Testis (tissue), 3 donors: ENCODE results near the gene SMC1B. TPM values are rescaled to one million over a fixed set of nuclear protein-coding genes. Genes with fewer than 3 reads are reported as not detected.
"Not testable (repeated sequence)": the region's sequence is repeated elsewhere in the genome, so short reads cannot be mapped to it uniquely, and the experiment has no call there.

Experiments used
- DNase-seq: peaks from one replicate; pipeline ENCODE4 v3.0.0-alpha.2; 2019
- H3K27ac ChIP-seq, 2 donors: fragments of 200-600 bp; sonication (generic); one replicate each; pipeline ENCODE4 v1.5.1; 2019
- H3K27me3 ChIP-seq: fragments of 200-600 bp; sonication (generic); one replicate; pipeline ENCODE4 v1.5.1; 2019
- H3K36me3 ChIP-seq: fragments of 200-600 bp; sonication (generic); one replicate; pipeline ENCODE4 v1.5.1; 2017; ENCODE audit warnings: low read depth; ENCODE audit errors: missing control alignments
- H3K4me1 ChIP-seq: fragments of 200-600 bp; sonication (generic); one replicate; pipeline ENCODE4 v1.5.1; 2019
- H3K4me3 ChIP-seq, 2 donors: fragments of 200-600 bp; sonication (generic); one replicate each; pipeline ENCODE4 v1.5.1; 2017 to 2019
- H3K9me3 ChIP-seq: fragments of 200-600 bp; sonication (generic); one replicate; pipeline ENCODE4 v1.5.1; 2017
- POLR2A ChIP-seq: fragments of 450-650 bp; IDR thresholded peaks from one replicate; pipeline ENCODE4 v1.6.1; 2017; ENCODE audit warnings: antibody characterized with exemption, mild to moderate bottlenecking, moderate library complexity
- WGBS, 2 donors: methylation state at CpG; one replicate each; pipeline ENCODE4 v1.1.5; 2018; 5-methylcytosine and 5-hydroxymethylcytosine counted together
- intact Hi-C: fragments of 100-400 bp; cut with DNase I; formaldehyde crosslinking; loops from one replicate; pipeline ENCODE4 v1.15.1; 2023; ENCODE audit warnings: low total_unique reads
- polyA plus RNA-seq: library from polyadenylated mRNA; stranded (reverse); fragments of 350-450 nt; fragmentation: Illumina TruSeq; extraction: RNeasy Lipid Tissue Mini Kit (QIAGEN cat#74804); gene quantifications from one replicate; pipeline ENCODE4 v1.2.3, GENCODE V29; 2014; ENCODE audit warnings: low read depth, low replicate concordance; ENCODE audit not compliant: insufficient read depth
- total RNA-seq, 2 donors: library from RNA; depleted of rRNA; stranded (reverse); fragments of >200 nt; gene quantifications; one replicate each; pipeline ENCODE4 v1.2.3, GENCODE V29; 2016
- TF ChIP-seq, protein P1 (sequence below), 3 experiments: fragments of 450-650 bp in 2 of 3; fragments of 200-600 bp in 1 of 3; sonication (generic) in 1 of 3; IDR thresholded peaks; one replicate each; pipeline ENCODE4 v1.5.1; 2016 to 2019; ENCODE audit warnings: antibody characterized with exemption in 3 of 3, mild to moderate bottlenecking in 2 of 3, moderate library complexity in 1 of 3

The SMC1B gene
- total and polyA plus RNA-seq, 3 donors from 2014 or later, result 10.1 to 46.8 (median 24.7) TPM

- peaks cover 5% of the 10 kb centered on the region for H3K36me3 ChIP-seq
- intact Hi-C loops, result no loop called here
Observed at GRCh38 chr22:45330548-45330947, 82.9 kb downstream of the SMC1B start.

DNA sequence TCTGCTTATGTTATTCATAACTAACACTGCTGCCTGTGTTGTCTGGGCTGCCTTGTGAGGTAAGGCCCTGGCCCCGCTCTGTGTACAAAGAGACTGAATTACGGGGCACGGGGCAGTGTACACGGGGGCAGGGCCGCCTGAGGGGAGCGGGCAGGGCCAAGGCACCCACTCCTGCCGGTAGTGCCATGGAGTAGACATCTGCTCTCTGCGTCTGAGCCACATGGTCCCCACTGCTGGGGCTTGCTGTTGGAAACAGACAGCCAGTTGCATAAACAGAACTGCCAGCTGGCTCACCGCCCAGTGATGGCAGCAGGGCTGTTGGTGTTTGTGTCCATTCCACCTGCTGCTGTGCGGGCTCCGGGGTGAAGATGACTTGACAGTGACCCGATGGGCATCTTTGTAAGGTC, 83.9 kb downstream of the SMC1B start:
- peaks cover 5% of the 10 kb centered on the region for H3K36me3 ChIP-seq
- no peaks in the 10 kb centered on the region for H3K9me3 ChIP-seq
- H3K4me1 ChIP-seq, result peaks cover under 1% of the 10 kb centered on the region
- H3K4me3 ChIP-seq, result no peak overlapping the region
- no peak overlapping the region for H3K27ac ChIP-seq
- WGBS, 2 donors, result 83 to 93% methylated on average over 8 to 12 of the region's 12 CpGs
- TF ChIP-seq, protein P1, sequence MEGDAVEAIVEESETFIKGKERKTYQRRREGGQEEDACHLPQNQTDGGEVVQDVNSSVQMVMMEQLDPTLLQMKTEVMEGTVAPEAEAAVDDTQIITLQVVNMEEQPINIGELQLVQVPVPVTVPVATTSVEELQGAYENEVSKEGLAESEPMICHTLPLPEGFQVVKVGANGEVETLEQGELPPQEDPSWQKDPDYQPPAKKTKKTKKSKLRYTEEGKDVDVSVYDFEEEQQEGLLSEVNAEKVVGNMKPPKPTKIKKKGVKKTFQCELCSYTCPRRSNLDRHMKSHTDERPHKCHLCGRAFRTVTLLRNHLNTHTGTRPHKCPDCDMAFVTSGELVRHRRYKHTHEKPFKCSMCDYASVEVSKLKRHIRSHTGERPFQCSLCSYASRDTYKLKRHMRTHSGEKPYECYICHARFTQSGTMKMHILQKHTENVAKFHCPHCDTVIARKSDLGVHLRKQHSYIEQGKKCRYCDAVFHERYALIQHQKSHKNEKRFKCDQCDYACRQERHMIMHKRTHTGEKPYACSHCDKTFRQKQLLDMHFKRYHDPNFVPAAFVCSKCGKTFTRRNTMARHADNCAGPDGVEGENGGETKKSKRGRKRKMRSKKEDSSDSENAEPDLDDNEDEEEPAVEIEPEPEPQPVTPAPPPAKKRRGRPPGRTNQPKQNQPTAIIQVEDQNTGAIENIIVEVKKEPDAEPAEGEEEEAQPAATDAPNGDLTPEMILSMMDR (IDR thresholded peaks at IDR 0.05), result no peak
- TF ChIP-seq POLR2A, result no peak
- intact Hi-C loops, result no loop called here
- DNase-seq, result no peak
- H3K27me3 ChIP-seq, result no peaks in the 10 kb centered on the region

More at GRCh38 chr22:45330548-45330947, 82.9 kb downstream of the SMC1B start:
- Histone ChIP-seq H3K27me3 (no peaks in the 10 kb centered on the region), H3K4me3 (no peak overlapping the region), H3K4me1 (peaks cover 8% of the 10 kb centered on the region), H3K9me3 (no peaks in the 10 kb centered on the region), H3K27ac (no peak overlapping the region)
- 89 to 98% methylated on average over 13 to 19 of the region's 19 CpGs for WGBS, 2 donors
- DNase-seq, result no peak
- TF ChIP-seq, protein P1 (IDR thresholded peaks at IDR 0.05), result no peak
- TF ChIP-seq POLR2A, result no peak

DNA sequence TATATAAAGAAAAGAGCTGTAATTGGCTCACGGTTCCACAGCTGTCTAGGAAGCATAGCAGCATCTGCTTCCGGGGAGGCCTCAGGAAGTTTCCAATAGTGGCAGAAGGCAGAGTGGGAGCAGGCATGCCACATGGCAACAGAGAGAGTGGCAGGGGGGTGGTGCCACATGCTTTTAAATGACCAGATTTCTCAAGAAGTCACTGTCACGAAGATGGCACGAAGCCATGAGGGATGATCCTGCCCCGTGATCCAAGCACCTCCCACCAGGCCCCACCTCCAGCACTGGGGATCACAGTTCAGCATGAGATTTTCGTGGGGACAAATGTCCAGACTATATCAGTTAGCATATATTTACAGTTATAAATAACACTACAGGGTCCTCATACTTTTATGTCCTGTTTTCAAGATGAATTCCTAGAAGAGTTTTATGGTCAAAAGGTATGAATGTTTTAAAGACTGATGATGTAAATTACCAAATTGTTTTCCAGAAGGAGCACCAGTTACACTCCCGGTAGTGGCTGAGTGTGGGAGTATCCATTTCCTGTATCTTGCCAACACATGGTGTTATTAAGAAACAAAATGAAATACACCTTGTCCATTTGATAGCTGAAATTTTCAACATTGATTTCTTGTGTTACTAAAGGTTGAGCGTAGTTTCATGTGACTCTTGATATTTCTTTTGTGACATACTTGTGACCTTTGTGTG, 84.4 kb downstream of the SMC1B start:
- Histone ChIP-seq H3K4me1 (no peaks in the 10 kb centered on the region), H3K27ac (no peak overlapping the region), H3K9me3 (no peaks in the 10 kb centered on the region), H3K4me3 (no peak overlapping the region), H3K27me3 (no peaks in the 10 kb centered on the region), H3K36me3 (peaks cover 5% of the 10 kb centered on the region)
- no peak for DNase-seq
- 66 to 75% methylated on average over 8 of the region's 8 CpGs for WGBS, 2 donors
- TF ChIP-seq, protein P1 (IDR thresholded peaks at IDR 0.05), result no peak
- TF ChIP-seq POLR2A, result no peak
- intact Hi-C loops, result no loop called here

DNA sequence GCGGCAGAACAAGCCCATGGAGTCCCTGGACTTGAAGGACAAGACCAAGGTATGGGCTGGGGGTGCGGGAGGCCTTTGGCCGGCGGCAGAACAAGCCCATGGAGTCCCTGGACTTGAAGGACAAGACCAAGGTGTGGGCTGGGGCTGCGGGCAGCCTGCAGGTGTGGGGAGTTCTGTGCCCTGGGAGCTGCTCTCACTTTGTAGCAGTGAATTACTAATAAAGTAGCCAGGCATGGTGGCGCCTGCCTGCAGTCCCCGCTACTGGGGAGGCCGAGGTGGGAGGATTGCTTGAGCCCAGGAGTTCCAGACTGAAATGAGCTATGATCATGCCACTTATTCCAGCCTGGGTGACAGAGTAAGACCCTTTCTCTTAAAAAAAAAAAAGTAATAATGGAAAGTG, 85.1 kb downstream of the SMC1B start:
- intact Hi-C loops, H3K9me3 ChIP-seq, H3K36me3 ChIP-seq, H3K4me1 ChIP-seq, H3K27me3 ChIP-seq, H3K27ac ChIP-seq, DNase-seq, H3K4me3 ChIP-seq: not testable (repeated sequence)
- 86 to 91% methylated on average over 7 of the region's 8 CpGs for WGBS, 2 donors

GRCh38 chr22:45324311-45324711, 89.1 kb downstream of the SMC1B start:
- Histone ChIP-seq H3K36me3 (no peaks in the 10 kb centered on the region), H3K27me3 (no peaks in the 10 kb centered on the region), H3K4me3 (no peak overlapping the region), H3K27ac (no peak overlapping the region), H3K4me1 (peaks cover 7% of the 10 kb centered on the region), H3K9me3 (no peaks in the 10 kb centered on the region)
- intact Hi-C loops, result no loop called here
- TF ChIP-seq, protein P1 (IDR thresholded peaks at IDR 0.05), result no peak
- no peak for TF ChIP-seq POLR2A
- no peak for DNase-seq
- 95 to 96% methylated on average over 10 to 12 of the region's 12 CpGs for WGBS, 2 donors
